Stomach (tissue), 4 donors: ENCODE measurements around the gene SLC17A9.

Experiments used
- CTCF ChIP-seq, 7 experiments: fragments of 450-650 bp in 4 of 7; fragments of 200-600 bp in 3 of 7; sonication (generic) in 3 of 7; IDR thresholded peaks; one replicate each; pipeline ENCODE4 v1.5.1; 2016 to 2019; ENCODE audit warnings: antibody characterized with exemption in 7 of 7, control low read depth in 2 of 7, mild to moderate bottlenecking in 1 of 7
- POLR2A ChIP-seq, 4 donors: fragments of 450-650 bp; IDR thresholded peaks; one replicate each; pipeline ENCODE4 v1.6.1; 2016; ENCODE audit warnings: antibody characterized with exemption in 4 of 4, control low read depth in 2 of 4, mild to moderate bottlenecking in 1 of 4, moderate library complexity in 1 of 4

- TF ChIP-seq CTCF (IDR thresholded peaks at IDR 0.05) (no peak), POLR2A (IDR thresholded peaks at IDR 0.05) (no peak)
Measured at GRCh38 chr20:62998449-62998848, 45.9 kb downstream of the SLC17A9 start.
